Gastroesophageal sphincter (tissue), 4 donors: ENCODE results near the gene ZEB1. TPM values are rescaled to one million over a fixed set of nuclear protein-coding genes. Genes with fewer than 3 reads are reported as not detected.

Experiments used
- ATAC-seq: fragments of 150-250 bp; one replicate; pipeline ENCODE4 v1.9.1; 2016; ENCODE audit warnings: mild to moderate bottlenecking, moderate library complexity
- H3K27ac ChIP-seq, 4 donors: fragments of 200-600 bp; sonication (generic) in 3 of 4; 1 replicate in 3 of 4; 2 replicates in 1 of 4; pipeline ENCODE4 v1.5.1; 2016 to 2019
- H3K27me3 ChIP-seq: fragments of 200-600 bp; sonication (generic); one replicate; pipeline ENCODE4 v1.5.1; 2019
- H3K36me3 ChIP-seq, 2 donors: fragments of 200-600 bp; sonication (generic); one replicate each; pipeline ENCODE4 v1.5.1; 2019; ENCODE audit warnings: control low read depth in 1 of 2
- H3K4me1 ChIP-seq, 3 donors: fragments of 200-600 bp; sonication (generic); 1 replicate in 2 of 3; 2 replicates in 1 of 3; pipeline ENCODE4 v1.5.1; 2016 to 2019; ENCODE audit warnings: control low read depth in 2 of 3
- H3K4me3 ChIP-seq, 2 donors: fragments of 200-600 bp; sonication (generic); one replicate each; pipeline ENCODE4 v1.5.1; 2019; ENCODE audit warnings: mild to moderate bottlenecking in 1 of 2, moderate library complexity in 1 of 2
- H3K9me3 ChIP-seq, 3 donors: fragments of 200-600 bp; sonication (generic); one replicate each; pipeline ENCODE4 v1.5.1; 2017 to 2019; ENCODE audit warnings: control low read depth in 2 of 3
- CTCF ChIP-seq, 4 experiments: fragments of 200-600 bp in 2 of 4; fragments of 450-650 bp in 2 of 4; sonication (generic) in 1 of 4; IDR thresholded peaks; one replicate each; pipeline ENCODE4 v1.5.1; 2017 to 2019; ENCODE audit warnings: antibody characterized with exemption in 4 of 4, mild to moderate bottlenecking in 2 of 4, moderate library complexity in 2 of 4
- EP300 ChIP-seq: sonication (generic); formaldehyde crosslinking; IDR thresholded peaks from one replicate; pipeline ENCODE4 v1.6.1; 2017; ENCODE audit warnings: antibody characterized with exemption, mild to moderate bottlenecking
- POLR2A ChIP-seq, 2 donors: fragments of 450-650 bp; IDR thresholded peaks; one replicate each; pipeline ENCODE4 v1.6.1; 2017; ENCODE audit warnings: antibody characterized with exemption in 2 of 2, mild to moderate bottlenecking in 2 of 2, moderate library complexity in 1 of 2
- POLR2AphosphoS5 ChIP-seq: sonication (generic); formaldehyde crosslinking; IDR thresholded peaks from one replicate; pipeline ENCODE4 v1.6.1; 2017; ENCODE audit warnings: antibody characterized with exemption
- WGBS, 2 donors: methylation state at CpG; one replicate each; pipeline ENCODE4 v1.1.5; 2018; ENCODE audit warnings: low coverage in 1 of 2; 5-methylcytosine and 5-hydroxymethylcytosine counted together
- total RNA-seq, 4 donors: library from RNA; depleted of rRNA; stranded (reverse); fragments of >200 nt; gene quantifications; one replicate each; pipeline ENCODE4 v1.1.0, GENCODE V29; 2016

ZEB1 gene
- total RNA-seq, 4 donors from 2014 or later = 191 to 219 (median 198) TPM

GRCh38 chr10:31278279-31278941, 40.6 kb upstream of the ZEB1 start:
- ATAC-seq = no peak
- Histone ChIP-seq H3K27ac (no peak overlapping the region), H3K4me1 (no peaks in the 10 kb centered on the region), H3K36me3 (no peaks in the 10 kb centered on the region), H3K4me3 (no peak overlapping the region), H3K27me3 (no peaks in the 10 kb centered on the region), H3K9me3 (peaks cover 0 to 8% (median 0%) of the 10 kb centered on the region in 3 donors)
- no peak for TF ChIP-seq POLR2AphosphoS5
- WGBS, 2 donors = 88 to 98% methylated on average over 2 to 3 of the region's 3 CpGs

GRCh38 chr10:31280972-31281371, 38.0 kb upstream of the ZEB1 start:
- Histone ChIP-seq H3K27ac (no peak overlapping the region), H3K4me3 (no peak overlapping the region), H3K4me1 (no peaks in the 10 kb centered on the region), H3K9me3 (peaks cover 0 to 8% (median 0%) of the 10 kb centered on the region in 3 donors), H3K27me3 (no peaks in the 10 kb centered on the region), H3K36me3 (no peaks in the 10 kb centered on the region)
- 50 to 75% methylated on average over 1 of the region's 1 CpG for WGBS, 2 donors
- TF ChIP-seq POLR2A (IDR thresholded peaks at IDR 0.05) = no peak
- no peak for TF ChIP-seq CTCF (IDR thresholded peaks at IDR 0.05)
- TF ChIP-seq POLR2AphosphoS5 = no peak
- no peak for TF ChIP-seq EP300
- no peak for ATAC-seq

GRCh38 chr10:31288001-31288400, 31.0 kb upstream of the ZEB1 start:
- no peak for ATAC-seq
- Histone ChIP-seq H3K4me1 (no peaks in the 10 kb centered on the region), H3K27me3 (no peaks in the 10 kb centered on the region), H3K9me3 (no peaks in the 10 kb centered on the region), H3K36me3 (no peaks in the 10 kb centered on the region), H3K27ac (no peak overlapping the region), H3K4me3 (no peak overlapping the region)
- TF ChIP-seq POLR2A (IDR thresholded peaks at IDR 0.05) (no peak), EP300 (no peak), POLR2AphosphoS5 (no peak), CTCF (IDR thresholded peaks at IDR 0.05) (no peak)

- Histone ChIP-seq H3K4me3 (no peak overlapping the region), H3K9me3 (no peaks in the 10 kb centered on the region), H3K27ac (no peak overlapping the region), H3K27me3 (no peaks in the 10 kb centered on the region), H3K4me1 (no peaks in the 10 kb centered on the region), H3K36me3 (no peaks in the 10 kb centered on the region)
- TF ChIP-seq POLR2A (IDR thresholded peaks at IDR 0.05) = no peak
- TF ChIP-seq CTCF (IDR thresholded peaks at IDR 0.05) = no peak
- no peak for TF ChIP-seq POLR2AphosphoS5
- no peak for TF ChIP-seq EP300
- WGBS, 2 donors = 80 to 100% methylated on average over 1 of the region's 1 CpG
- no peak for ATAC-seq
Observed at GRCh38 chr10:31288962-31289361, 30.1 kb upstream of the ZEB1 start.

GRCh38 chr10:31290386-31290785, 28.6 kb upstream of the ZEB1 start:
- no peak for ATAC-seq
- 83 to 88% methylated on average over 1 to 3 of the region's 3 CpGs for WGBS, 2 donors
- no peaks in the 10 kb centered on the region for H3K36me3 ChIP-seq
- H3K9me3 ChIP-seq = no peaks in the 10 kb centered on the region
- no peak overlapping the region for H3K27ac ChIP-seq
- H3K4me1 ChIP-seq = no peaks in the 10 kb centered on the region
- H3K4me3 ChIP-seq = no peak overlapping the region
- no peak for TF ChIP-seq POLR2AphosphoS5
- TF ChIP-seq POLR2A (IDR thresholded peaks at IDR 0.05) = no peak
- TF ChIP-seq EP300 = no peak
- no peak for TF ChIP-seq CTCF (IDR thresholded peaks at IDR 0.05)
- H3K27me3 ChIP-seq = no peaks in the 10 kb centered on the region
